ENCODE data around the gene SOX5. TPM values are rescaled to one million over a fixed set of nuclear protein-coding genes. Genes with fewer than 3 reads are reported as not detected.
"Not testable (repeated sequence)": the region's sequence is repeated elsewhere in the genome, so short reads cannot be mapped to it uniquely, and the experiment has no call there.

The SOX5 gene
- total and polyA plus RNA-seq, 2 experiments from 2014 or later = 1.0 to 4.7 TPM

- Mint-ChIP-seq H3K27ac (no peak overlapping the region), H3K9me3 (no peaks in the 10 kb centered on the region), H3K27me3 (ENCODE audit: insufficient read depth, low read depth, poor library complexity) (no peaks in the 10 kb centered on the region), H3K4me1 (no peaks in the 10 kb centered on the region), H3K36me3 (ENCODE audit: low read depth) (no peaks in the 10 kb centered on the region), H3K4me3 (no peak overlapping the region)
- Histone ChIP-seq H3K4me2 (no peak overlapping the region), H2AFZ (no peak overlapping the region), H3K27me3 (ENCODE audit: insufficient read depth) (no peaks in the 10 kb centered on the region), H3K79me2 (replicated peaks; ENCODE audit: insufficient read depth) (no peaks in the 10 kb centered on the region), H3K9me2 (ENCODE audit: insufficient read depth) (no peaks in the 10 kb centered on the region), H3K36me3 (ENCODE audit: insufficient read depth) (no peaks in the 10 kb centered on the region), H3K4me1 (ENCODE audit: insufficient read depth) (no peaks in the 10 kb centered on the region), H4K20me1 (replicated peaks; ENCODE audit: insufficient read depth) (no peaks in the 10 kb centered on the region), H3K4me3 (no peak overlapping the region), H3K27ac (ENCODE audit: low read depth) (no peak overlapping the region), H3F3A (replicated peaks; ENCODE audit: low read depth) (no peaks in the 10 kb centered on the region)
- DNase-seq (ENCODE audit: low spot score) (no peak), ATAC-seq (no peak)
- TF ChIP-seq POLR2AphosphoS5 (IDR thresholded peaks at IDR 0.05; ENCODE audit: low read depth) (no peak), NANOG (IDR thresholded peaks at IDR 0.05; ENCODE audit: borderline replicate concordance) (no peak), EZH2 (IDR thresholded peaks at IDR 0.05; ENCODE audit: low read depth, unreplicated experiment) (no peak), REST (IDR thresholded peaks at IDR 0.05; ENCODE audit: unreplicated experiment) (no peak), JUNB (IDR thresholded peaks at IDR 0.05; ENCODE audit: unreplicated experiment) (no peak), ZNF114 (CRISPR knock-in tag; IDR thresholded peaks at IDR 0.05) (no peak)
Observed at GRCh38 chr12:23719493-23719892, 230.0 kb downstream of the SOX5 start.

- H3F3A ChIP-seq (replicated peaks; ENCODE audit: low read depth); H3K27ac Mint-ChIP-seq; H3K4me2 ChIP-seq; DNase-seq (ENCODE audit: low spot score); ATAC-seq; H3K27me3 Mint-ChIP-seq (ENCODE audit: insufficient read depth, low read depth, poor library complexity); H3K79me2 ChIP-seq (replicated peaks; ENCODE audit: insufficient read depth); H3K4me3 Mint-ChIP-seq; H3K4me1 Mint-ChIP-seq; H3K9me2 ChIP-seq (ENCODE audit: insufficient read depth); H3K27ac ChIP-seq (ENCODE audit: low read depth); H4K20me1 ChIP-seq (replicated peaks; ENCODE audit: insufficient read depth); H3K27me3 ChIP-seq (ENCODE audit: insufficient read depth); H2AFZ ChIP-seq; H3K9me3 Mint-ChIP-seq; H3K4me3 ChIP-seq; H3K36me3 ChIP-seq (ENCODE audit: insufficient read depth); H3K36me3 Mint-ChIP-seq (ENCODE audit: low read depth): not testable (repeated sequence)
- peaks cover 17% of the 10 kb centered on the region for H3K4me1 ChIP-seq (ENCODE audit: insufficient read depth)
Observed at GRCh38 chr12:23710361-23710760, 239.1 kb downstream of the SOX5 start.

- no peak overlapping the region for H2AFZ ChIP-seq
- DNase-seq (ENCODE audit: low spot score) (no peak), ATAC-seq (no peak)
- H3K36me3 Mint-ChIP-seq (ENCODE audit: low read depth) = no peaks in the 10 kb centered on the region
- peaks cover 17% of the 10 kb centered on the region for H3K4me1 Mint-ChIP-seq
- no peak overlapping the region for H3K4me2 ChIP-seq
- H3K9me3 Mint-ChIP-seq = no peaks in the 10 kb centered on the region; the same call in 2 of the 3 replicates
- peaks cover 25% of the 10 kb centered on the region for H3K4me1 ChIP-seq (ENCODE audit: insufficient read depth)
- no peaks in the 10 kb centered on the region for H3K79me2 ChIP-seq (replicated peaks; ENCODE audit: insufficient read depth)
- no peaks in the 10 kb centered on the region for H3K9me2 ChIP-seq (ENCODE audit: insufficient read depth)
- no peak overlapping the region for H3K4me3 ChIP-seq
- no peak overlapping the region for H3K27ac ChIP-seq (ENCODE audit: low read depth)
- no peaks in the 10 kb centered on the region for H3K36me3 ChIP-seq (ENCODE audit: insufficient read depth)
- no peaks in the 10 kb centered on the region for H4K20me1 ChIP-seq (replicated peaks; ENCODE audit: insufficient read depth)
- no peaks in the 10 kb centered on the region for H3F3A ChIP-seq (replicated peaks; ENCODE audit: low read depth)
- no peaks in the 10 kb centered on the region for H3K27me3 Mint-ChIP-seq (ENCODE audit: insufficient read depth, low read depth, poor library complexity)
- no peak overlapping the region for H3K4me3 Mint-ChIP-seq
- H3K27ac Mint-ChIP-seq = no peak overlapping the region
- H3K27me3 ChIP-seq (ENCODE audit: insufficient read depth) = no peaks in the 10 kb centered on the region
- TF ChIP-seq ETS1 (IDR thresholded peaks at IDR 0.05) (no peak), EZH2 (IDR thresholded peaks at IDR 0.05; ENCODE audit: low read depth, unreplicated experiment) (no peak), REST (IDR thresholded peaks at IDR 0.05; ENCODE audit: unreplicated experiment) (no peak), POLR2AphosphoS5 (IDR thresholded peaks at IDR 0.05; ENCODE audit: low read depth) (no peak), CTCF (conservative IDR thresholded peaks at IDR 0.05; ENCODE audit: low read depth in 2 of 2) (no peak), ZNF114 (CRISPR knock-in tag; IDR thresholded peaks at IDR 0.05) (no peak), ZNF331 (CRISPR knock-in tag; IDR thresholded peaks at IDR 0.05; ENCODE audit: low read depth) (no peak)
Observed at GRCh38 chr12:23708185-23708837, 241.2 kb downstream of the SOX5 start.
